H1 (cell line): Measurements from ENCODE around the gene TBC1D4. TPM values are rescaled to one million over a fixed set of nuclear protein-coding genes. Genes with fewer than 3 reads are reported as not detected.

ENCODE experiments used
- ASH2L ChIP-seq: fragments of 200-600, 300-600 bp; sonication (generic); IDR thresholded peaks from one replicate; pipeline ENCODE4 v1.7.1; 2017; ENCODE audit warnings: low read length
- ATF3 ChIP-seq: IDR thresholded peaks from 2 replicates; pipeline ENCODE4 v1.6.1; 2011; ENCODE audit warnings: low read depth, mild to moderate bottlenecking, low read length; ENCODE audit not compliant: insufficient read depth
- BRCA1 ChIP-seq: IDR thresholded peaks from 2 replicates; pipeline ENCODE4 v1.6.1; 2012; ENCODE audit warnings: low read depth, low read length, improper control_type of control experiment
- CBX8 ChIP-seq: fragments of 300-800, 300-1000 bp; sonication (generic); IDR thresholded peaks from 2 replicates; pipeline ENCODE4 v1.7.1; 2016; ENCODE audit warnings: low read depth, low read length, borderline replicate concordance
- FOSL1 ChIP-seq: IDR thresholded peaks from 2 replicates; pipeline ENCODE4 v1.6.1; 2011; ENCODE audit warnings: mild to moderate bottlenecking, low read depth, low read length, moderate library complexity; ENCODE audit not compliant: insufficient read depth
- KDM5A ChIP-seq: fragments of 200-600 bp; IDR thresholded peaks from 2 replicates; pipeline ENCODE4 v1.7.1; 2012; ENCODE audit warnings: mild to moderate bottlenecking, low read length, inconsistent platforms, mixed read lengths
- TAF7 ChIP-seq: optimal IDR thresholded peaks from 2 replicates; pipeline ENCODE3; 2011; ENCODE audit warnings: low read depth, mild to moderate bottlenecking, inconsistent platforms, low read length, moderate library complexity, borderline replicate concordance
- polyA plus RNA-seq, 7 experiments: library from polyadenylated mRNA; depleted of rRNA in 3 of 7; stranded (reverse) in 5 of 7; unstranded in 2 of 7; fragments of >200 nt in 5 of 7; fragments of 200-250 nt in 2 of 7; gene quantifications; 1 replicate in 5 of 7; 2 replicates in 1 of 7; 4 replicates in 1 of 7; pipeline versions ENCODE4 v1.2.1 to v1.2.3, GENCODE V29; 2011 to 2013; ENCODE audit warnings: missing spikeins in 2 of 7, mixed read lengths in 2 of 7
- total RNA-seq: library from RNA; stranded (reverse); fragmentation: NEBNext Ultra II Directional; extraction: Animal tissue kit (Norgen Biotek cat#: 25700); gene quantifications from 2 replicates; pipeline ENCODE4 v1.2.1, GENCODE V29; 2021
- TF ChIP-seq, protein P1 (sequence below): fragments of 300-600 bp; sonication (generic); IDR thresholded peaks from 2 replicates; pipeline ENCODE4 v1.7.1; 2012; ENCODE audit warnings: low read length, moderate library complexity, mild to moderate bottlenecking, inconsistent platforms; ENCODE audit not compliant: insufficient replicate concordance

TBC1D4 gene
- total and polyA plus RNA-seq, 2 of the 8 experiments (the other 6 are each of a cell fraction or from before 2014, with no cell fraction given), result 16.7 to 39.0 TPM

GRCh38 chr13:75440100-75440499 is 41.9 kb downstream of the TBC1D4 start (continued):
- TF ChIP-seq, protein P1, sequence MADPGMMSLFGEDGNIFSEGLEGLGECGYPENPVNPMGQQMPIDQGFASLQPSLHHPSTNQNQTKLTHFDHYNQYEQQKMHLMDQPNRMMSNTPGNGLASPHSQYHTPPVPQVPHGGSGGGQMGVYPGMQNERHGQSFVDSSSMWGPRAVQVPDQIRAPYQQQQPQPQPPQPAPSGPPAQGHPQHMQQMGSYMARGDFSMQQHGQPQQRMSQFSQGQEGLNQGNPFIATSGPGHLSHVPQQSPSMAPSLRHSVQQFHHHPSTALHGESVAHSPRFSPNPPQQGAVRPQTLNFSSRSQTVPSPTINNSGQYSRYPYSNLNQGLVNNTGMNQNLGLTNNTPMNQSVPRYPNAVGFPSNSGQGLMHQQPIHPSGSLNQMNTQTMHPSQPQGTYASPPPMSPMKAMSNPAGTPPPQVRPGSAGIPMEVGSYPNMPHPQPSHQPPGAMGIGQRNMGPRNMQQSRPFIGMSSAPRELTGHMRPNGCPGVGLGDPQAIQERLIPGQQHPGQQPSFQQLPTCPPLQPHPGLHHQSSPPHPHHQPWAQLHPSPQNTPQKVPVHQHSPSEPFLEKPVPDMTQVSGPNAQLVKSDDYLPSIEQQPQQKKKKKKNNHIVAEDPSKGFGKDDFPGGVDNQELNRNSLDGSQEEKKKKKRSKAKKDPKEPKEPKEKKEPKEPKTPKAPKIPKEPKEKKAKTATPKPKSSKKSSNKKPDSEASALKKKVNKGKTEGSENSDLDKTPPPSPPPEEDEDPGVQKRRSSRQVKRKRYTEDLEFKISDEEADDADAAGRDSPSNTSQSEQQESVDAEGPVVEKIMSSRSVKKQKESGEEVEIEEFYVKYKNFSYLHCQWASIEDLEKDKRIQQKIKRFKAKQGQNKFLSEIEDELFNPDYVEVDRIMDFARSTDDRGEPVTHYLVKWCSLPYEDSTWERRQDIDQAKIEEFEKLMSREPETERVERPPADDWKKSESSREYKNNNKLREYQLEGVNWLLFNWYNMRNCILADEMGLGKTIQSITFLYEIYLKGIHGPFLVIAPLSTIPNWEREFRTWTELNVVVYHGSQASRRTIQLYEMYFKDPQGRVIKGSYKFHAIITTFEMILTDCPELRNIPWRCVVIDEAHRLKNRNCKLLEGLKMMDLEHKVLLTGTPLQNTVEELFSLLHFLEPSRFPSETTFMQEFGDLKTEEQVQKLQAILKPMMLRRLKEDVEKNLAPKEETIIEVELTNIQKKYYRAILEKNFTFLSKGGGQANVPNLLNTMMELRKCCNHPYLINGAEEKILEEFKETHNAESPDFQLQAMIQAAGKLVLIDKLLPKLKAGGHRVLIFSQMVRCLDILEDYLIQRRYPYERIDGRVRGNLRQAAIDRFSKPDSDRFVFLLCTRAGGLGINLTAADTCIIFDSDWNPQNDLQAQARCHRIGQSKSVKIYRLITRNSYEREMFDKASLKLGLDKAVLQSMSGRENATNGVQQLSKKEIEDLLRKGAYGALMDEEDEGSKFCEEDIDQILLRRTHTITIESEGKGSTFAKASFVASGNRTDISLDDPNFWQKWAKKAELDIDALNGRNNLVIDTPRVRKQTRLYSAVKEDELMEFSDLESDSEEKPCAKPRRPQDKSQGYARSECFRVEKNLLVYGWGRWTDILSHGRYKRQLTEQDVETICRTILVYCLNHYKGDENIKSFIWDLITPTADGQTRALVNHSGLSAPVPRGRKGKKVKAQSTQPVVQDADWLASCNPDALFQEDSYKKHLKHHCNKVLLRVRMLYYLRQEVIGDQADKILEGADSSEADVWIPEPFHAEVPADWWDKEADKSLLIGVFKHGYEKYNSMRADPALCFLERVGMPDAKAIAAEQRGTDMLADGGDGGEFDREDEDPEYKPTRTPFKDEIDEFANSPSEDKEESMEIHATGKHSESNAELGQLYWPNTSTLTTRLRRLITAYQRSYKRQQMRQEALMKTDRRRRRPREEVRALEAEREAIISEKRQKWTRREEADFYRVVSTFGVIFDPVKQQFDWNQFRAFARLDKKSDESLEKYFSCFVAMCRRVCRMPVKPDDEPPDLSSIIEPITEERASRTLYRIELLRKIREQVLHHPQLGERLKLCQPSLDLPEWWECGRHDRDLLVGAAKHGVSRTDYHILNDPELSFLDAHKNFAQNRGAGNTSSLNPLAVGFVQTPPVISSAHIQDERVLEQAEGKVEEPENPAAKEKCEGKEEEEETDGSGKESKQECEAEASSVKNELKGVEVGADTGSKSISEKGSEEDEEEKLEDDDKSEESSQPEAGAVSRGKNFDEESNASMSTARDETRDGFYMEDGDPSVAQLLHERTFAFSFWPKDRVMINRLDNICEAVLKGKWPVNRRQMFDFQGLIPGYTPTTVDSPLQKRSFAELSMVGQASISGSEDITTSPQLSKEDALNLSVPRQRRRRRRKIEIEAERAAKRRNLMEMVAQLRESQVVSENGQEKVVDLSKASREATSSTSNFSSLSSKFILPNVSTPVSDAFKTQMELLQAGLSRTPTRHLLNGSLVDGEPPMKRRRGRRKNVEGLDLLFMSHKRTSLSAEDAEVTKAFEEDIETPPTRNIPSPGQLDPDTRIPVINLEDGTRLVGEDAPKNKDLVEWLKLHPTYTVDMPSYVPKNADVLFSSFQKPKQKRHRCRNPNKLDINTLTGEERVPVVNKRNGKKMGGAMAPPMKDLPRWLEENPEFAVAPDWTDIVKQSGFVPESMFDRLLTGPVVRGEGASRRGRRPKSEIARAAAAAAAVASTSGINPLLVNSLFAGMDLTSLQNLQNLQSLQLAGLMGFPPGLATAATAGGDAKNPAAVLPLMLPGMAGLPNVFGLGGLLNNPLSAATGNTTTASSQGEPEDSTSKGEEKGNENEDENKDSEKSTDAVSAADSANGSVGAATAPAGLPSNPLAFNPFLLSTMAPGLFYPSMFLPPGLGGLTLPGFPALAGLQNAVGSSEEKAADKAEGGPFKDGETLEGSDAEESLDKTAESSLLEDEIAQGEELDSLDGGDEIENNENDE, result no peak
- TF ChIP-seq ATF3, result no peak
- TF ChIP-seq ASH2L, result no peak
- no peak for TF ChIP-seq BRCA1
- TF ChIP-seq CBX8, result no peak
- TF ChIP-seq TAF7, result no peak
- TF ChIP-seq FOSL1, result no peak
- TF ChIP-seq KDM5A, result no peak
